Nasal cavity respiratory epithelium epithelial cell of viscerocranial mucosa (primary cell): ENCODE data around the gene SLC45A3. TPM values are rescaled to one million over a fixed set of nuclear protein-coding genes. Genes with fewer than 3 reads are reported as not detected.

Experiments used
- total RNA-seq: library from RNA; depleted of rRNA; stranded (reverse); fragments of >200 nt; gene quantifications from 2 replicates; pipeline ENCODE4 v1.2.3, GENCODE V29; 2014

Gene SLC45A3, protein sequence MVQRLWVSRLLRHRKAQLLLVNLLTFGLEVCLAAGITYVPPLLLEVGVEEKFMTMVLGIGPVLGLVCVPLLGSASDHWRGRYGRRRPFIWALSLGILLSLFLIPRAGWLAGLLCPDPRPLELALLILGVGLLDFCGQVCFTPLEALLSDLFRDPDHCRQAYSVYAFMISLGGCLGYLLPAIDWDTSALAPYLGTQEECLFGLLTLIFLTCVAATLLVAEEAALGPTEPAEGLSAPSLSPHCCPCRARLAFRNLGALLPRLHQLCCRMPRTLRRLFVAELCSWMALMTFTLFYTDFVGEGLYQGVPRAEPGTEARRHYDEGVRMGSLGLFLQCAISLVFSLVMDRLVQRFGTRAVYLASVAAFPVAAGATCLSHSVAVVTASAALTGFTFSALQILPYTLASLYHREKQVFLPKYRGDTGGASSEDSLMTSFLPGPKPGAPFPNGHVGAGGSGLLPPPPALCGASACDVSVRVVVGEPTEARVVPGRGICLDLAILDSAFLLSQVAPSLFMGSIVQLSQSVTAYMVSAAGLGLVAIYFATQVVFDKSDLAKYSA
- total RNA-seq: 1.4 and 3.1 TPM in 2 replicates

DNA sequence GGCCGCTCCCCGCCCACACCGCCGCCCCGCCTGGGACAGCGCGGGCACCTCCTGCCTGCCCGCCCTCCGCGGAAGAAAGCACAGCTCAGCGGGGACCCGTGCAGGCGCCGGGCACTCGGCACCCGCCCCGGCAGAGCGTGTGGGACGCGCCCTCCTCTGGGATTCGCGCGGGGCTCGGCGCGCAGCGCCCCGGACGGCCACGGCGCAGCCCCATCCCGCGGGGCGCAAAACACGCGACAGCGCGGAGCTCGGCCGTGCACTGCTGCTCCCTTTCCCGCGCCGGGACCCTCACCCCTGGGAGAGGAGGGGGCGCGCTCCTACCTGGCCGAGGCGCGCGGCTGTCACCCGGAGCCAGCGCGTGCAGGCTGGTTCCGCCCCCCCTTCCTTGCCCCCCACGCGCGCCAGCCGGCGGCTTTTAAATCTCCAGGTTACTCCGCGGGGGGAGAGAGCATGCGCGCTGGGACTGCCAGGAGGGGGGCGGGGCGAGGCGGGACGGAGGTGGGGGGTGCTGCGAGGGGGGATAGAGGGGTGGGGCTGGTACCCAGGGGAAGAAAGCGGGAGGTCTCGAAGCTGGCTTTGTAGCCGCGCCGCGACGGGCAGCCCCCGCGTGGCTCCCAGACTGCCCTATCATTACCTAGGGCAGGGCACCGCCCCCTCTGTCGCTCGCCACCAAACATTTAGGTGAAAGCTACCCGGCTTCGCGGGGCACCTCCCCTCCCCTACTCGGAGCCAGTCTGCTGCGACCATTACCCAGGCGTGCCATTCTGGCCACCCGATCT is at the start of gene SLC45A3:
Gene SLC45A3 (minus strand): TSS at position 437 of the 779 bp plus-strand sequence. CDS start 15,853 bp downstream, outside the sequence.

DNA sequence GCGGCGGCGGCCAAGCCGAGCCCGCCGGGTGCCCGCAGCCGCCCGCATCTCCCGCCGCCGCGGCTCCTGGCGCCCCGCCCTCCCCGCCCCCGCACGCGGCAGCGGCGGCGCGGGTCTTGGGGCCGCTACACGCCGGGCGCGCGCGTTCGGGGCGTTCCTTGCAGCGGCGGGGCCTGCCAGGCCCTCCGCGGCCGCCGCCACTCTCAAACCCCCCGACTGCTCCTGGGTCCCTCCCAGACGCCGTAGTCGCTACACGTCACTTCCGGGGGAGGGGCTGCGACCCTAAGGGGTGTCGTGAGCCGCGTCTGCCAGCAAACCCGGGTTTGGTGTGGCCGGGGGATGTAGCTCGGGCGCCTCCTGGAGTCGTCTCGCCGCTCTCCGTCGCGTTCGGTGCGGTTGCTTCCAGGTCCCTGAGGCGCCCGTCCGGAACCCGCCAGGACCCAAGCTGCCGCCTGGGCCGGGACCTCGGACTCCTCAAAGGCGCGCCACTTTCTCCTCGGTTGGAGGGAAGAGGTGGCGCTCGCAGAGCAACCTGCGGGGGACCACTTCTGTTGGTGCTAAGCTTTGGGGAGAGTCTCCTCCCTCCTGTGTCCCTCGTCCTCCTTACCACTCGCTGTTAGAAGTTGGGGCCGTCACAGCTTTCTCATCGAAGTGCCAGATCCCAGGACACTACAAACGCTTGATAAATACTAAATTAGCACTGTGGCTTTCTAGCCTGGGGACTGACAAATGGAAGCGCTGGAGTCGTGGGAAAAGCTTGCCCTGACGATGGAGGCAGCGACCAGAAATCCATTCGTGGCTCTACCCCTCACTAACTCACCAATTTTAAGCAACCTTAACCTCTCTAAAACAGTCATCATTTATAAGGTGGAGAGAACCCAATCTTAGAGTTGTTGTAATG is 48.3 kb downstream of the SLC45A3 start, which contains the start of gene ELK4:
Gene ELK4 (minus strand): TSS at position 244 of the 901 bp plus-strand sequence. CDS start 8,129 bp downstream, outside the sequence.

Other genes starting within 250 kb of the SLC45A3 start
- 0.68 and 1.1 TPM in 2 replicates for gene BLACAT1, start 224.5 kb downstream of the SLC45A3 start, total RNA-seq
- 1.0 and 19.7 TPM in 2 replicates for gene CDK18, start 175.8 kb downstream of the SLC45A3 start, total RNA-seq
- 16.7 and 22.1 TPM in 2 replicates for gene ELK4, start 48.5 kb downstream of the SLC45A3 start, total RNA-seq
- gene NUCKS1, start 69.7 kb upstream of the SLC45A3 start, total RNA-seq: 110 and 126 TPM in 2 replicates
- 16.1 and 35.4 TPM in 2 replicates for gene RAB29, start 95.0 kb upstream of the SLC45A3 start, total RNA-seq
- 14.4 and 25.8 TPM in 2 replicates for gene SLC41A1, start 132.7 kb upstream of the SLC45A3 start, total RNA-seq
- gene PM20D1, start 169.6 kb upstream of the SLC45A3 start, total RNA-seq: not detected in 2 replicates